T-helper 17 cell (primary cell): ENCODE measurements around the gene WDR93. TPM values are rescaled to one million over a fixed set of nuclear protein-coding genes. Genes with fewer than 3 reads are reported as not detected.

Experiments used
- ATAC-seq: fragments of 150-1000 bp; cut with Tn5 transposase; 2 replicates; pipeline ENCODE4 v1.10.0; 2021; ENCODE audit warnings: mild to moderate bottlenecking, moderate library complexity
- DNase-seq, 3 donors: peaks; one replicate each; pipeline versions ENCODE4 v3.0.0 to v3.0.0-alpha.2; 2020 to 2021
- H3K9me3 ChIP-seq: one replicate; pipeline ENCODE4 v1.7.0; 2013; ENCODE audit warnings: low read length, mild to moderate bottlenecking; ENCODE audit not compliant: control insufficient read depth, poor library complexity, severe bottlenecking
- H3K27ac Mint-ChIP-seq: one replicate; pipeline ENCODE4 v1.8.0; 2022; ENCODE audit warnings: mild to moderate bottlenecking, moderate library complexity, mixed read lengths
- H3K27me3 Mint-ChIP-seq: one replicate; pipeline ENCODE4 v1.8.0; 2022; ENCODE audit warnings: mixed read lengths
- H3K36me3 Mint-ChIP-seq: one replicate; pipeline ENCODE4 v1.8.0; 2022; ENCODE audit warnings: low read depth, mixed read lengths
- H3K4me1 Mint-ChIP-seq: one replicate; pipeline ENCODE4 v1.8.0; 2022; ENCODE audit warnings: mild to moderate bottlenecking, mixed read lengths
- H3K4me3 Mint-ChIP-seq: one replicate; pipeline ENCODE4 v1.8.0; 2022; ENCODE audit warnings: mild to moderate bottlenecking, moderate library complexity, mixed read lengths
- total RNA-seq, 4 donors: library from RNA in 2 of 4; stranded (reverse) in 2 of 4; gene quantifications; one replicate each; pipeline ENCODE4 v1.2.3 and lab custom pipeline; 2022 to 2026

Gene WDR93
- total RNA-seq, 2 donors from 2014 or later: 0.18 TPM; not detected in 1

DNA sequence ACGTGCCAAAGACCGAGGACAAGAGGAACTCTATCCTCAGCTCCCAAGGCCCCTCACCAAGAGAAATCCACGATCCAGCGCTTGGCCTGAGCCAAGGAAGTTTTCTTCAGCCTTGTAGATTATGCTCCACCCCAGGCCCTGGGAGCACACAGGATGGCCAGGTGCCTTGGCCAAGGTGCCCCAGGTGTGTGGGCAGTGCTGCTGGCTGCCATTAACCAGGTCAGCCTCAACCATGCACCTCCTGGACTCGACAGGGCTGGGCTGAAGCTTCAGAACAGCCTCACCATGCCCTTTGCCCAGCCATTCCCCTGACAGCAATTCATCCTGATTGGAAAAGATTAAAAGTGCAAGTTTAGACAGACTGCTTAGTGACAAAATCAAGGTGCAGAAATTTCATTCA lies 71.3 kb downstream of the WDR93 start:
- no peak for DNase-seq
- no peak for ATAC-seq
- peaks cover 22% of the 10 kb centered on the region for H3K27me3 Mint-ChIP-seq
- H3K9me3 ChIP-seq: no peaks in the 10 kb centered on the region
- peaks cover 5% of the 10 kb centered on the region for H3K4me1 Mint-ChIP-seq
- no peak overlapping the region for H3K4me3 Mint-ChIP-seq
- no peaks in the 10 kb centered on the region for H3K36me3 Mint-ChIP-seq
- no peak overlapping the region for H3K27ac Mint-ChIP-seq

DNA sequence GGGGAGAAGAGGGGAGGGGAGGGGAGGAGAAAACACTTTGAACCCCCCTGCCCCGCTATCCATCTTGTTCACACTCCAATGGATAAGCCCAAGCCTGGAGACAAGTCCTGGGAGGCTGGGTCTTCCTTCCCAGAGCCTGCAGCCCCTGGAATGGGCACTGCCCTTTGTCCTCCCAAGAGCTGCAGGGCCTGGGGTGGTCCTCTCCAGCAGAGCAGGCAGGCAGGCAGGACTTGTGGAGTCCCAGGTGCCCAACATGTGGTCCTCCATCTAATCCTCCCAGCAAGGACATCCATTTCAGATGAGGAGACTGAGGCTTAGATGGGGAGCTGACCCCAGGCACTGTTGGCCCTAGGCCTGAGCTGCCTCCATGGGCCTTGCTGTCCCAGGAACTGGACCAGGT lies 75.1 kb downstream of the WDR93 start:
- H3K9me3 ChIP-seq: no peaks in the 10 kb centered on the region
- Mint-ChIP-seq H3K4me3 (no peak overlapping the region), H3K27ac (no peak overlapping the region), H3K4me1 (peaks cover 2% of the 10 kb centered on the region), H3K27me3 (peaks cover 4% of the 10 kb centered on the region), H3K36me3 (no peaks in the 10 kb centered on the region)
- DNase-seq: no peak
- ATAC-seq: no peak

DNA sequence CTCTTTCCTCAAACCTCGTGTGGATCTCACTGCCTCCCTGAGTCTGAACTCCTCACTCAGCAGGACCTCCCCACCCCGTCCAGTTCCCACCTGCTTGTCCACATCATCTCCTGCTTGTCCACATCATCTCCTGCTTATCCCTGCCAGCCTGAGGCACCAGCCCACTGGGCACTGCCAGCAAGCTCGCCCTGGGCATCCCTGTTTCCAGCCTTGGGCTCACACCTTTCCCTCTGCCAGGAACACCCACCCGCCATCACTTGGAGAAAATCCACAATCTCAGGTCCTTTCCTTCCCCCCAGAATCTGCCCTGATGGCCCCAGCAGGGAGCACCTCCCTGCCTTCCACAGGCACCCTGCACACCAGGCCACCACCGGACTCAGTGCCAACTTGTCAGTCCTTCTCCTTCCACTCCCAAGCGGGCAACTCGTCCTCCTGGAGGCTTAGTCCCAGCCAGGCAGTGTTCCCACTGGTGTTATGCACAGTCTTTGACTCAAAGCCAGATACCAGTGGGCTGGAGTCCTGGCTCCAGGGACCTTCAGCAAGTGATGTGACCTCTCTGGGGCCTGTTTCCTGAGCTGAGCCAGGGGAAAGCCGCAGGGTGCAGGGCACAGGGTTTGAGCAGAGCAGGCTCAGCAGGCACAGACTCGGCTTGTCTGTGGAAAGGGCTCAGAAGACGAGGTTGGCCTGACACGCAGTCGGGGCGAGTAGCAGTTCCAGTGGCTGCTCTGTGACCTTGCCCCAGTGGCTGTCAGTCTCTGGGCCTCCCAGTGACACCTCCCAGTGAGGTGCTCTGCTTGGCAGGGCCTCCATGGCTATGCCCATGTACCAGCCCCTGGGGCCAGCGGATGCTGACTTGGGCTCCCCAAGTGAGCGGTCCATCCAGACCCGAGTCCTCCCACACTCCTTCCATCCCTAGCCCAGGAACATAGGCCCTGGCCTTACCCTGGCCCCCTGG lies 76.0 kb downstream of the WDR93 start:
- Mint-ChIP-seq H3K4me3 (no peak overlapping the region), H3K27me3 (no peaks in the 10 kb centered on the region), H3K36me3 (no peaks in the 10 kb centered on the region), H3K4me1 (peaks cover 2% of the 10 kb centered on the region), H3K27ac (peak overlapping the region; percentile 56)
- DNase-seq (no peak), ATAC-seq (no peak)
- no peaks in the 10 kb centered on the region for H3K9me3 ChIP-seq

DNA sequence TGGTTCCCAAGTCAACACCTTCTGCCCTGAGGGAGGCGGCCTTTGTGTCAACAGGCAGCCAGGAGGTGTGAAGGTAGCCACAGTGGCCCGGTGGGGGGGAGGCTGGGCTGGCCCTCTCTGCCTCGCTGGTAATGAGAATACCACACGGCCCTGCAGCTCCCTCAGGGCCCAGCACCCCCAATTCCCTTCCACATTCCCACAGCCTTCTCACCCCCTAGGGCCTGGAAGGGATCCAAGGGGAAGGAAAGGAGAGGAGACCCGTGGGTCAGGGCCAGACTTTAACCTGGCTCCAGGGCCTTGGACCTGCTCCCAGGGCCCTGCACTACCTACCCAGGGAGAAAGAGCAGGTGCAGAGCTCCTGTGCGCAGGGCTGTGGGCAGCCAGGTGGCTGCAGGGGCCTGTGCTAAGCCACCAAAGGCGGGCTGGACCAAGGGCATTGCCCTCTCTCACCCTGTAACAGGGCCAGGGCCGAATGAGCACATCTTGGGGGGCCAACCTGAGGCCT lies 76.9 kb downstream of the WDR93 start:
- ATAC-seq: no peak

DNA sequence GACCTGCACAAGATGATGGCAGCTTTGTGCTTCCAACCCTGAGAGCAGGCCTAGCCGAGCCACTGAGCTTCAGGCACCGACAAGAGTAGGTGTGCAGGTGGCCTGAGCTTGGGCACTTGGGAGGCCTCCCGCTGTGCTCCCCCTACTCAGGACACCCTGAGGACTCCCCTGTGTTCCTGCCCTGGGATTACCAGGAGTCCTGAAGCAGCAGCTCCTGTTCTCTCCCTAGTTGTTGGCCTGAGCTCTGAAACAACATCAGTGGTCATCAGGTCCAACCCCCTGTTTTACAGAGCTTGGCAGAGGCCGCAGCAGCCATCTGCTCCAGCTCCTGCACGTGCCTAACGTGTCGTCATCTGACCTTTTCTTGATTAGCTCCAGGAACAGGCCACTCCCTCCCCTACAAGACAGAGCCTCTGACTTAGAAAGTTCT lies 77.5 kb downstream of the WDR93 start:
- Mint-ChIP-seq H3K4me3 (no peak overlapping the region), H3K36me3 (no peaks in the 10 kb centered on the region), H3K27me3 (no peaks in the 10 kb centered on the region), H3K4me1 (peaks cover 2% of the 10 kb centered on the region), H3K27ac (no peak overlapping the region)
- DNase-seq (no peak), ATAC-seq (no peak)
- no peaks in the 10 kb centered on the region for H3K9me3 ChIP-seq

More for the DNA sequence above, 76.9 kb downstream of the WDR93 start:
- peaks cover 2% of the 10 kb centered on the region for H3K4me1 Mint-ChIP-seq
- no peaks in the 10 kb centered on the region for H3K9me3 ChIP-seq
- no peak overlapping the region for H3K4me3 Mint-ChIP-seq
- H3K36me3 Mint-ChIP-seq: no peaks in the 10 kb centered on the region
- H3K27ac Mint-ChIP-seq: no peak overlapping the region
- H3K27me3 Mint-ChIP-seq: no peaks in the 10 kb centered on the region
- no peak for DNase-seq

- peaks cover 4% of the 10 kb centered on the region for H3K27me3 Mint-ChIP-seq
- DNase-seq: no peak
- no peak overlapping the region for H3K4me3 Mint-ChIP-seq
- H3K4me1 Mint-ChIP-seq: peaks cover 2% of the 10 kb centered on the region
- H3K9me3 ChIP-seq: no peaks in the 10 kb centered on the region
- no peak overlapping the region for H3K27ac Mint-ChIP-seq
- ATAC-seq: no peak
- no peaks in the 10 kb centered on the region for H3K36me3 Mint-ChIP-seq
These were observed 78.8 kb downstream of the WDR93 start for GRCh38 chr15:89769366-89769765.

GRCh38 chr15:89770041-89770440 lies 79.4 kb downstream of the WDR93 start:
- H3K36me3 Mint-ChIP-seq: no peaks in the 10 kb centered on the region
- H3K9me3 ChIP-seq: no peaks in the 10 kb centered on the region

DNA sequence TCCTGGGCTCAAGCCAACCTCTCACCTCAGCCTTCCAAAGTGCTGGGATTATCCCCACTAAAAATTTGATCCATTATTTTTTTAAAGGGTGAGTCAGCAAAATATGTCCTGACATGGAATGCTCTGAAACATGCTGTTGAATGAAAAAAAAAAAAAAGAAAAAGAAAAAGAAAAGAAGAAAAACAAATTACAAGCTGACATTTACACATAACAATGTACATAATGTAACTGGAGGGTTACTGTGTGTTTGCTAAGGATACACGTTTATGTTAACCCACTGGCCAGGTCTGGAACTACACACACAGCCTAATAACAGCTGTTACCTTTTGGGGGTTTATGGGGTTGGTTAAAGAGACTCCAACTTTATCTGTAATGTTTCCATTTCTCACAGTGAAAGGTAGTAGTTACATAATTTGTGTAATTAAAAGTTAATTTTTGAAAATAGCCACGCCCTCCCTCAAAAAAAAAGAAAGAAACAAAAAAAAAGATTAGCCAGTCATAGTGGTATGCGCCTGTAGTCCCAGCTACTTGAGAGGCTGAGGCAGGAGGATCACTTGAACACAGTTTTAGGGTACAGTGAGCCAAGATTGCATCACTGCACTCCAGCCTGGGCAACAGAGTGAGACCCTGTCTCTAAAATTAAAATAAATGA lies 82.4 kb downstream of the WDR93 start:
- ATAC-seq (no peak), DNase-seq (no peak)
- Mint-ChIP-seq H3K36me3 (no peaks in the 10 kb centered on the region), H3K27me3 (peaks cover 10% of the 10 kb centered on the region), H3K27ac (no peak overlapping the region), H3K4me1 (no peaks in the 10 kb centered on the region), H3K4me3 (no peak overlapping the region)
- H3K9me3 ChIP-seq: no peaks in the 10 kb centered on the region

More at GRCh38 chr15:89770041-89770440, 79.4 kb downstream of the WDR93 start:
- no peak for ATAC-seq
- peaks cover 2% of the 10 kb centered on the region for H3K4me1 Mint-ChIP-seq
- H3K27me3 Mint-ChIP-seq: peaks cover 6% of the 10 kb centered on the region
- H3K27ac Mint-ChIP-seq: no peak overlapping the region
- DNase-seq: no peak
- no peak overlapping the region for H3K4me3 Mint-ChIP-seq

DNA sequence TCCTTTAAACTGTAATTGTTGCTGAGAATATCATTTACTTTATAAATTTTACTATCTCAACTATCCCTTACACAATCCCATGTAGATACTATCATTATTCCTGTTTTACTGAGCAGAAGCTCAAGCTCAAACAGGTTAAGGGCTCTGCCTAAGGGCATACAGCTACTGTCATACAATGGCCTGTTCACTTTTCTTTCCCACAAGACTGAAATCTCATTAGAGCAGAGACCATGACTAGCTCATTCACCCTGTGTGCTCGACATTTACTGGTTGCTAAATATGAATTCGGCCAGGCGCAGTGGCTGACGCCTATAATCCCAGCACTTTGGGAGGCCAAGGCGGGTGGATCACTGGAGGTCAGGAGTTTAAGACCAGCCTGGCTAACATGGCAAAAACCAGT lies 83.9 kb downstream of the WDR93 start:
- DNase-seq (no peak), ATAC-seq (no peak)
- H3K27me3 Mint-ChIP-seq: peaks cover 22% of the 10 kb centered on the region
- H3K27ac Mint-ChIP-seq: no peak overlapping the region
- no peak overlapping the region for H3K4me3 Mint-ChIP-seq
- H3K4me1 Mint-ChIP-seq: no peaks in the 10 kb centered on the region
- H3K36me3 Mint-ChIP-seq: no peaks in the 10 kb centered on the region
- no peaks in the 10 kb centered on the region for H3K9me3 ChIP-seq

GRCh38 chr15:89775815-89776214 lies 85.2 kb downstream of the WDR93 start:
- Mint-ChIP-seq H3K36me3 (no peaks in the 10 kb centered on the region), H3K27ac (no peak overlapping the region), H3K4me1 (peaks cover 4% of the 10 kb centered on the region), H3K4me3 (peak overlapping the region; percentile 45), H3K27me3 (peaks cover 27% of the 10 kb centered on the region)
- ATAC-seq (no peak), DNase-seq (no peak)
- H3K9me3 ChIP-seq: no peaks in the 10 kb centered on the region

- H3K36me3 Mint-ChIP-seq: no peaks in the 10 kb centered on the region
- H3K9me3 ChIP-seq: no peaks in the 10 kb centered on the region
- ATAC-seq: peak; percentile 47
- H3K4me1 Mint-ChIP-seq: peaks cover 4% of the 10 kb centered on the region
- no peak within 1 kb of the TSS for H3K27ac Mint-ChIP-seq
- peaks cover 33% of the 10 kb centered on the region for H3K27me3 Mint-ChIP-seq
- peak within 1 kb of the TSS; percentile 74 for H3K4me3 Mint-ChIP-seq
- peak; percentile 23 to 35 (median 27) for DNase-seq
These were observed 85.9 kb downstream of the WDR93 start, which contains the start of gene MESP2 for GRCh38 chr15:89776274-89777072. Gene MESP2 (plus strand): TSS chr15:89776332. CDS start chr15:89776358, 26 bp downstream.

DNA sequence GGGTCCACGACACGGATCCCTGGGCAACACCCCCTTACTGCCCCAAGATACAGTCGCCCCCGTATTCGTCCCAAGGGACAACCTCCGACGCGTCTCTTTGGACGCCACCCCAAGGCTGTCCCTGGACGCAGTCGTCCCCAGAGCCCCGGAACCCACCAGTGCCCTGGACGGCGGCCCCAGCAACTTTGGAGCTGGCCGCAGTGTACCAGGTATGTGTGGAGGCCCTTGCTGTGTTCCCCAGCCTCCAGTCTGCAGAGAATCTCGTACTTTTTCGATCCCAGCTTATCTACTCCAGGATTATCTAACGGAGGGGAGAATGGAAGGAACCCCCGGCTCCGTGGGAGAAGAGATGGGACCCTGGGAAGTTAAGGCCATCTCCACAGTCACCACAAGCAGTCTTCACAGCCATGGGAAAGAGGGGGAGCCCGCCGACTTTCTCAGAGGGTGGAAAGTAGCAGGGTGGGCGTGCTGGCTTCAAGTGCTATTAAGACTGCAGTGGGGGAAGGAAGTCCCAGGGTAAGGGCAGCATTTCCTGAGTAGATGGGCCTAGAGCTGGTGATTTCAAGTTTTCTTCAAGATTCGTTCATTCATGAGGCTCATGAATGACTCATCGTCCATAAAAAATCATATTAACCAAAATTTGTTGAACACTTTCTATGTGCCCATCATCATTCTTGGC lies 86.6 kb downstream of the WDR93 start:
- no peak for DNase-seq
- Mint-ChIP-seq H3K27me3 (peaks cover 37% of the 10 kb centered on the region), H3K4me3 (no peak overlapping the region), H3K27ac (no peak overlapping the region), H3K4me1 (peaks cover 4% of the 10 kb centered on the region), H3K36me3 (no peaks in the 10 kb centered on the region)
- no peaks in the 10 kb centered on the region for H3K9me3 ChIP-seq
- no peak for ATAC-seq
